SH-SY5Y (cell line): ENCODE measurements around the gene NFYB.

ENCODE experiments used
- GATA2 ChIP-seq: IDR thresholded peaks from 2 replicates; pipeline ENCODE4 v1.6.1; 2011; ENCODE audit warnings: mild to moderate bottlenecking, low read depth, low read length
- GATA3 ChIP-seq: IDR thresholded peaks from 2 replicates; pipeline ENCODE4 v1.6.1; 2011; ENCODE audit warnings: low read depth, mild to moderate bottlenecking, low read length, moderate library complexity

Gene NFYB

GRCh38 chr12:104137001-104137901 lies 759 bp downstream of the NFYB start:
- TF ChIP-seq GATA2 (no peak), GATA3 (no peak)

DNA sequence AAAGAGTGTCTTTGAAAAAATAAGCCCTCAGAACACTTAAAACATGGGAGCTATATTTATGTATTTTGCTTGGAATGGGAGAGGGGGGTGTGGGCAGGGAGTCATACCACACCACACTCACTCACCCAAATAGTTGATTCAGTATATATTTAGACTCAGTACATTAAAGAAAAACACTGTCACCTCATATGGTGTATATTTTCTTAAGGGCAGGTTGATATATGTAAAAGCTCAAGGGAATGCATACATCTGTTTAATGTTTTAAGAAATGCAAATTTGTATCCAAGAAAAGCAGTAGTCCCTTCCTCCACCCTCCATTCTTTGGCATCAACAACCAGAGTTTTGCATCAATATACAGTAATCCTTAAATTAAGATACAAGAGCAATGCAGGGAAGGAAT lies 1.4 kb downstream of the NFYB start:
- TF ChIP-seq GATA2, result no peak
- no peak for TF ChIP-seq GATA3

DNA sequence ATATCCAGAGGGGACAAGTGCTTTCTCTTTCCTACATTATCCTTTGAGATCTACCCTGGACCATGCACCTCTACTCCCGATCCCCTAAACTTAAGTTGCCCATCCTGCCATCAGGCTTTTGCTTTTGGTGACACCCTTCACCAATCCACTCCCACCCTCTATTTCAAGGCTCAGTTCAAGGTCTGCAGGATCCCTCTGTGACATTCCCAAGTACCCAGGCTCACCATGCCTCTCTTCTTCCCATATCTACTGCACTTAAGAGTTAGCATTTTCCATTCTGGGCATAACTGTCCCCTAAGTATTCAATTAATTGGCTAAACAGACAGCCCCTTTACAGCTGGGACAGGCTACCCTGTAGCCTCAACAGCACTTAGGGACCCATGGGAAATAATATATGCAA lies 3.1 kb downstream of the NFYB start:
- no peak for TF ChIP-seq GATA3
- no peak for TF ChIP-seq GATA2

GRCh38 chr12:104133866-104134265 lies 4.1 kb downstream of the NFYB start:
- no peak for TF ChIP-seq GATA3
- TF ChIP-seq GATA2, result no peak

- TF ChIP-seq GATA3 (no peak), GATA2 (no peak)
These were observed 4.7 kb downstream of the NFYB start for GRCh38 chr12:104133321-104133720.

GRCh38 chr12:104132351-104132956 lies 5.6 kb downstream of the NFYB start:
- TF ChIP-seq GATA3 (peak; percentile 64), GATA2 (peak; percentile 91)

DNA sequence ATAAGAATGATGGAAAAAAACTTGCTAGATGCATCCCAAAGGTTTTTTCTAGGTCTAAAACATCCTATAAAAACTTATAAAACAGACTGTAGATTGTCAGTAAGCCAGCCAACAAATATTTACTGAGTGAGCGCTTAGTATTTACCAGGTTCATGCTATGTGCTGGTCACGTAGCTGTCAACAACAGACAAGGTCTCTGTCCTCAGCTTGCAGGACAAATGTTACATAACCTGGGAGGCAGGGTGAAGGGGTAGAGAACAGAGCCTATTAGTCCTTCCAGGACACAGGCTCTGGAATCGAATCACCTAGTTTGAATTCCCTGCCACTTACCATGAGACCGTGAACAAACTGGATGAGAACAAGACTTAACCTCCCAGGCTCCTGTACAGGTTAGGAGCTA lies 6.4 kb downstream of the NFYB start:
- TF ChIP-seq GATA3, result no peak
- TF ChIP-seq GATA2, result no peak

DNA sequence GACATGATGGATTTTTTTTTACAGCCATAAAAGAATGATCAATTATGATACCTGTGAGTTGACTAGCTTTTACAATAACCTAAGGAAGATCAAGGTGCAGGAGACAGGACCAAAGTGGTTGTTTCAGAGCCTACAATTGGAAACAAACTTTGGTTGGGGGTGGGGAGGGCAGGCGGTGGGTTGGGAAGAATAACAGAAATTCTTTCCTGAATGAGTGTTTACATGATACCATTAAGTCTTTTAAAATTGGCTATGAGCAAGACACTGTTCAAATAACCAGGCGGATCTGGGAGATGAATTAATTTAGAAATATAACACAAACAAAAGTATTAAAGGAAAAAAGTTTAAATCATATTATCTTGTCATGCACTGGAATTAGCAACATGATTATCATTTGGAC lies 7.2 kb downstream of the NFYB start:
- TF ChIP-seq GATA2, result no peak

GRCh38 chr12:104126548-104126947 lies 11.5 kb downstream of the NFYB start:
- TF ChIP-seq GATA2, result no peak
- TF ChIP-seq GATA3, result no peak

- no peak for TF ChIP-seq GATA3
- no peak for TF ChIP-seq GATA2
These were observed 15.7 kb downstream of the NFYB start for GRCh38 chr12:104122298-104122697.

- no peak for TF ChIP-seq GATA2
- no peak for TF ChIP-seq GATA3
These were observed 17.0 kb downstream of the NFYB start for GRCh38 chr12:104121001-104121400.

GRCh38 chr12:104115587-104115975 lies 22.4 kb downstream of the NFYB start:
- TF ChIP-seq GATA2 (no peak), GATA3 (no peak)

DNA sequence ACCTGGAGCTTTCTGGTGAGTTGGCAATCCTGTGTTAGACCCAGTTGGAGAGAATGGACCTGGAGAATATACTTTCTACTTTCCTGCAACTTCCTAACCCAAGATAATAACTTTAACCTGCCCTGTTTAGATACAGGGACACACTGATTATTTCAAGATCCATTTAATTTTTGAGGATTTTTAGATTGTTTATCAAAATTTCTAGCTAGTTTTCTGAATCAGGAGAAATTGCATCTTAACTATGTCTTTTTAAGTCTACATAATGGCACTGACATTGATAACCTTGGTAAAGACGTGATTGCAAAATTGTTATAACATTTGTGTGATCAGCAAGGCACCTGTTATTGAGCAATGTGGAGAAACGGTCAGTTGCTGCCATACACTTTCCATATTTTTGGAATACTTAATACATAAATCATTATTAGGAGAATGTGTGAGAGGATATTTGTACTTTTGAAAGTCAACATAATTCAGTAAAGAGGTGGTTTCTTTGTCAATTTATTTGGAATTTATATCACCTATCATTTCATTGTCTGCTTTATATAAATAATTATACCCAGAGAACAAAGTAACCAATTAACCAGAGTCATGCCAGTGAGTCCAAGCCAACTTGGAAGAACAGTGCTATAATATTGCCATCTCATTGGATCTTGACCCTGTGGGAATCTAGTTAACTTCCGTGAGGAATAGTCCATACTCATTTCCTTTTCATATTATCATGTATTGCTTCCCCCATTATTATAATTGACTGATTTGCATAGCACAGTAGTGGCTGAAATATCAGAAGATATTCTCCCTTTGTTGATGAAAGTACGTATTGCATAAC lies 28.4 kb downstream of the NFYB start:
- TF ChIP-seq GATA3 (0 out of 2 replicates have a peak, but pooled peaks have one; percentile 18), GATA2 (no peak)

GRCh38 chr12:104108755-104109445 lies 29.1 kb downstream of the NFYB start:
- peak; percentile 100 for TF ChIP-seq GATA2
- TF ChIP-seq GATA3, result peak; percentile 99

GRCh38 chr12:104106965-104107364 lies 31.0 kb downstream of the NFYB start:
- no peak for TF ChIP-seq GATA2
- no peak for TF ChIP-seq GATA3
